ENCODE data around the gene DCST2. TPM values are rescaled to one million over a fixed set of nuclear protein-coding genes. Genes with fewer than 3 reads are reported as not detected.

Gene DCST2
- total and polyA plus RNA-seq, 9 of the 15 experiments (the other 6 are each of a cell fraction or from before 2014, with no cell fraction given) = 0.09 to 0.49 (median 0.11) TPM; not detected in 3

DNA sequence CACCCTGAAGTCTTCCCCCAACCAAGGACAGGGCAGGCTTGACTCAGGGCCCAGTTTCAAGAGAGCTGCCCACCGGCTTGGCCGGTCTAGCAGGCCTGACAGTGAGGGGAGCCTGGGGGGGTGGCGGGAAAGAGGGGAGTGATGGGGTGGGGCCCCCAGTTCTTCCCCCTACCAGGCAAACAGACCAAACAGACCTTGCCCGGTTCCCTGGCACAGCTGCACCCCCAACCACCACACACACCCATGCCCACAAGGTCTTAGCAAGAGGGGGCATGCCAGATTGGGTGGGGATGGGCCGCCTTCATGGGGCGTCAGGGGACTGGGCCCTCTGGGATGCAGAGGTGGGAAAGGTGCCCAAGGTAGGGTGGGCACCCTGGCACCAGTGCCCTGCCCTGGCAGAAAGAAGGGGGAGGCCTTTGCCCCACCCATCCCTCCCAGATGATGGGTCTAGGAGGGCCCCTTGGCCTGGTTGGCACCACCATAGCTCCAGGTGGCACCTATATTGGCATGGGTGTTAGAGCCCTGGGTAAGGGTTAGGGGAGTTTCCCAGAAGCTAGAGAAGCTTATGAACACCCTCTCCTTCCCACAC is 22.1 kb downstream of the DCST2 start:
- peaks cover 71% of the 10 kb centered on the region for H3K79me2 ChIP-seq (ENCODE audit: control insufficient read depth, insufficient read depth, low read length)
- H2AFZ ChIP-seq (ENCODE audit: low read depth, low read length) = no peak overlapping the region
- POLR2A ChIA-PET = interaction anchor here (0.7 to 1.3 kb wide), 5 partner anchors 18 to 75 kb away, joined by 3 to 5 read pairs (median 4); partner anchors contain the start of genes ADAM15, LENEP and PMVK
- TF ChIP-seq POLR2G (IDR thresholded peaks at IDR 0.05; ENCODE audit: low read depth, low read length) (peak; percentile 56; the same call in 1 of the 2 replicates), ETS2 (tag; IDR thresholded peaks at IDR 0.05; ENCODE audit: borderline replicate concordance, poor library complexity, severe bottlenecking) (no peak), HNRNPL (IDR thresholded peaks at IDR 0.05; ENCODE audit: low read depth, low read length) (peak; percentile 80), PHB2 (IDR thresholded peaks at IDR 0.05; ENCODE audit: low read depth) (no peak)
- no peak for DNase-seq (ENCODE audit: extremely low read depth in 1 of 4, low spot score in 3 of 4)
- in situ Hi-C loops (cut with MboI) = no loop called here
- peak overlapping the region in 1 of 2 experiments; percentile 85; a peak in 1 of 4 replicates for H3K9ac ChIP-seq (ENCODE audit: insufficient read depth in 1 of 2, low read depth in 2 of 2, low read length in 2 of 2)
- no TSS peak for BruUV-seq (replicated peaks)
- CTCF ChIA-PET (ENCODE audit: low intra/inter-chr PET ratio) = no interaction called here
- H3K4me2 ChIP-seq (ENCODE audit: insufficient read depth, low read length) = peak overlapping the region; percentile 19; the same call in 1 of the 2 replicates
- no peaks in the 10 kb centered on the region for H3K9me1 ChIP-seq (ENCODE audit: control insufficient read depth, insufficient read depth, low read length)
- peaks cover 74% of the 10 kb centered on the region; the same call in 2 of the 3 replicates for H3K36me3 ChIP-seq (ENCODE audit: control insufficient read depth, insufficient read depth, low read length)
- no peak for FAIRE-seq
- no peaks in the 10 kb centered on the region; the same call in 1 of the 2 replicates for H4K20me1 ChIP-seq (replicated peaks; ENCODE audit: control insufficient read depth, insufficient read depth, low read length)
- ATAC-seq = no peak
- no CpG with 5 or more reads among the region's 6 CpGs for WGBS (ENCODE audit: insufficient coverage, low coverage, missing lambda C conversion rate)
- peaks cover 73 to 91% of the 10 kb centered on the region in 2 experiments for H3K4me1 ChIP-seq (replicated peaks in 1 of 2; ENCODE audit: control insufficient read depth in 2 of 2, insufficient read depth in 2 of 2, low read length in 2 of 2)
- intact Hi-C loops (cut with micrococcal nuclease) = no loop called here
- no peaks in the 10 kb centered on the region for H3K27me3 ChIP-seq (ENCODE audit: control insufficient read depth in 2 of 2, insufficient read depth in 2 of 2, low read length in 2 of 2)
- H3K27ac ChIP-seq (ENCODE audit: extremely low read depth, low read depth, low read length) = peak overlapping the region; percentile 51; the same call in 1 of the 3 replicates
- no peaks in the 10 kb centered on the region for H3K9me3 ChIP-seq (replicated peaks; ENCODE audit: control insufficient read depth, insufficient read depth, low read depth, low read length)
- no peak overlapping the region for H3K4me3 ChIP-seq

DNA sequence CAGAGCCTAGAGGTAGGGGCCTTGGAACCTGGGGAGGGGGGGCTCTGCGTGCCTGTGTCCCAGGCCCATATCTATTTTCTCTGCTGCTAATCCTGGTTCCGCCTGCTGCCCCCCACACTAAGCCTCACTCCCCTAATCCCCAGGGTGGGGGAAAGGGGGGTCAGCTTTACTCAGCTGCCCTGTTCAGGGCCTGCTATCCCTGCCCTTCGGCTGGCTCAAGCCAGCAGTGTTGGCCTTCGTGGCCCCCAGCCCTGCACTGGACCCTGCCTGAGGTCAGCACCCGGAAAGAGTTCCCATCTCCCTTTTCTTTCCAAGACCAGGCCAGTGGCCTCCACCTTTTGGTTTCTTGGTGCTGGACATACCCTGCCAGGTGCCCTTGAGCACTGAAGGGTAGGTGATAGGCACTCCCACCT is 22.6 kb downstream of the DCST2 start:
- CTCF ChIA-PET (ENCODE audit: low intra/inter-chr PET ratio) = no interaction called here
- BruUV-seq (replicated peaks) = no TSS peak
- H3K79me2 ChIP-seq (ENCODE audit: control insufficient read depth, insufficient read depth, low read length) = peaks cover 76% of the 10 kb centered on the region

More for the DNA sequence above, 22.6 kb downstream of the DCST2 start:
- peak; percentile 54; the same call in 1 of the 2 replicates for TF ChIP-seq RBFOX2 (IDR thresholded peaks at IDR 0.05; ENCODE audit: low read depth, low read length)
- TF ChIP-seq, protein P1, sequence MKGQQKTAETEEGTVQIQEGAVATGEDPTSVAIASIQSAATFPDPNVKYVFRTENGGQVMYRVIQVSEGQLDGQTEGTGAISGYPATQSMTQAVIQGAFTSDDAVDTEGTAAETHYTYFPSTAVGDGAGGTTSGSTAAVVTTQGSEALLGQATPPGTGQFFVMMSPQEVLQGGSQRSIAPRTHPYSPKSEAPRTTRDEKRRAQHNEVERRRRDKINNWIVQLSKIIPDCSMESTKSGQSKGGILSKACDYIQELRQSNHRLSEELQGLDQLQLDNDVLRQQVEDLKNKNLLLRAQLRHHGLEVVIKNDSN (CRISPR knock-in tag; IDR thresholded peaks at IDR 0.05) = no peak
- 0 out of 2 replicates have a peak, but pooled peaks have one; percentile 15 for TF ChIP-seq ZNF592 (IDR thresholded peaks at IDR 0.05)
- TF ChIP-seq ZFX (CRISPR knock-in tag; IDR thresholded peaks at IDR 0.05) = 0 out of 2 replicates have a peak, but pooled peaks have one; percentile 14
- H3K4me1 ChIP-seq (replicated peaks in 1 of 2; ENCODE audit: control insufficient read depth in 2 of 2, insufficient read depth in 2 of 2, low read length in 2 of 2) = peaks cover 79 to 85% of the 10 kb centered on the region in 2 experiments
- H3K4me3 ChIP-seq = no peak overlapping the region
- H3K36me3 ChIP-seq (ENCODE audit: control insufficient read depth, insufficient read depth, low read length) = peaks cover 74% of the 10 kb centered on the region; the same call in 2 of the 3 replicates
- H3K9me1 ChIP-seq (ENCODE audit: control insufficient read depth, insufficient read depth, low read length) = no peaks in the 10 kb centered on the region
- ATAC-seq (no peak), FAIRE-seq (no peak), DNase-seq (ENCODE audit: extremely low read depth in 1 of 4, low spot score in 3 of 4) (no peak)
- POLR2A ChIA-PET = interaction anchor here (1.0 to 1.3 kb wide), 2 partner anchors 37 to 41 kb away, joined by 5 read pairs; partner anchors contain the start of gene ADAM15
- peaks cover 2% of the 10 kb centered on the region for H4K20me1 ChIP-seq (replicated peaks; ENCODE audit: control insufficient read depth, insufficient read depth, low read length)
- no peaks in the 10 kb centered on the region for H3K27me3 ChIP-seq (ENCODE audit: control insufficient read depth in 2 of 2, insufficient read depth in 2 of 2, low read length in 2 of 2)
- no peak overlapping the region for H2AFZ ChIP-seq (ENCODE audit: low read depth, low read length)
- no peak overlapping the region for H3K4me2 ChIP-seq (ENCODE audit: insufficient read depth, low read length)
- 75% methylated on average over 4 of the region's 5 CpGs for WGBS (ENCODE audit: insufficient coverage, low coverage, missing lambda C conversion rate)
- in situ Hi-C loops (cut with MboI) (no loop called here), intact Hi-C loops (cut with micrococcal nuclease) (no loop called here)
- peak overlapping the region in 1 of 2 experiments; percentile 85; a peak in 2 of 4 replicates for H3K9ac ChIP-seq (ENCODE audit: insufficient read depth in 1 of 2, low read depth in 2 of 2, low read length in 2 of 2)
- no peaks in the 10 kb centered on the region for H3K9me3 ChIP-seq (replicated peaks; ENCODE audit: control insufficient read depth, insufficient read depth, low read depth, low read length)
- peak overlapping the region; percentile 23; the same call in 1 of the 3 replicates for H3K27ac ChIP-seq (ENCODE audit: extremely low read depth, low read depth, low read length)

All from K562 (cell line).